MM.1S (cell line): ENCODE data around the gene ARAP3.

Experiments
- DNase-seq: peaks from one replicate; pipeline ENCODE4 v3.0.0-alpha.2; 2015
- H2AFZ ChIP-seq: fragments of 300-600 bp; sonication (generic); 2 replicates; pipeline ENCODE4 v1.6.0; 2016; ENCODE audit warnings: antibody characterized with exemption, low read length
- H3F3A ChIP-seq: fragments of 300-600 bp; sonication (generic); 2 replicates; pipeline ENCODE4 v1.6.1; 2016; ENCODE audit warnings: mild to moderate bottlenecking, antibody characterized with exemption, low read length, moderate library complexity, mixed read lengths; ENCODE audit not compliant: insufficient read depth
- H3K27ac ChIP-seq: fragments of 300-600 bp; sonication (generic); 2 replicates; pipeline ENCODE4 v1.5.1; 2016; ENCODE audit warnings: mild to moderate bottlenecking, low read length
- H3K27me3 ChIP-seq: fragments of 300-600 bp; sonication (generic); replicated peaks from 2 replicates; pipeline ENCODE4 v1.6.0; 2016; ENCODE audit warnings: low read length; ENCODE audit not compliant: insufficient read depth
- H3K36me3 ChIP-seq: fragments of 300-600 bp; sonication (generic); replicated peaks from 2 replicates; pipeline ENCODE4 v1.6.1; 2016; ENCODE audit warnings: mild to moderate bottlenecking, low read length, mixed read lengths; ENCODE audit not compliant: insufficient read depth
- H3K4me1 ChIP-seq: fragments of 300-600 bp; sonication (generic); 2 replicates; pipeline ENCODE4 v1.6.1; 2016; ENCODE audit warnings: low read length, mixed read lengths
- H3K4me2 ChIP-seq: fragments of 300-600 bp; sonication (generic); 2 replicates; pipeline ENCODE4 v1.6.0; 2016; ENCODE audit warnings: low read depth, low read length
- H3K4me3 ChIP-seq: fragments of 300-600 bp; sonication (generic); 2 replicates; pipeline ENCODE4 v1.5.1; 2016; ENCODE audit warnings: low read length, mixed read lengths
- H3K79me2 ChIP-seq: fragments of 300-600 bp; sonication (generic); 2 replicates; pipeline ENCODE4 v1.6.1; 2016; ENCODE audit warnings: mixed run types, low read length, mixed read lengths
- H3K9ac ChIP-seq: fragments of 300-600 bp; sonication (generic); 2 replicates; pipeline ENCODE4 v1.6.1; 2016; ENCODE audit warnings: low read length, mixed read lengths
- H3K9me2 ChIP-seq: fragments of 300-600 bp; sonication (generic); replicated peaks from 2 replicates; pipeline ENCODE4 v1.6.1; 2016; ENCODE audit warnings: mild to moderate bottlenecking, low read length, mixed read lengths; ENCODE audit not compliant: insufficient read depth
- H3K9me3 ChIP-seq: fragments of 300-600 bp; sonication (generic); replicated peaks from 2 replicates; pipeline ENCODE4 v1.6.1; 2016; ENCODE audit warnings: mild to moderate bottlenecking, low read length, mixed read lengths; ENCODE audit not compliant: insufficient read depth
- H4K20me1 ChIP-seq: fragments of 300-600 bp; sonication (generic); 2 replicates; pipeline ENCODE4 v1.6.1; 2016; ENCODE audit warnings: mild to moderate bottlenecking, low read length, moderate library complexity, mixed read lengths; ENCODE audit not compliant: insufficient read depth
- EZH2 ChIP-seq: fragments of 300-600 bp; sonication (generic); optimal IDR thresholded peaks from 2 replicates; pipeline ENCODE3; 2017; ENCODE audit warnings: low read depth, mild to moderate bottlenecking, antibody characterized with exemption, low read length, mixed read lengths
- EZH2phosphoT487 ChIP-seq: fragments of 300-600 bp; sonication (generic); IDR thresholded peaks from 2 replicates; pipeline ENCODE4 v1.6.1; 2018; ENCODE audit warnings: antibody characterized with exemption, low read length
- TF ChIP-seq, protein P1 (sequence below): fragments of 300-600 bp; sonication (generic); IDR thresholded peaks from 2 replicates; pipeline ENCODE4 v1.5.1; 2016; ENCODE audit warnings: antibody characterized with exemption, low read length, mixed read lengths

ARAP3 gene

DNA sequence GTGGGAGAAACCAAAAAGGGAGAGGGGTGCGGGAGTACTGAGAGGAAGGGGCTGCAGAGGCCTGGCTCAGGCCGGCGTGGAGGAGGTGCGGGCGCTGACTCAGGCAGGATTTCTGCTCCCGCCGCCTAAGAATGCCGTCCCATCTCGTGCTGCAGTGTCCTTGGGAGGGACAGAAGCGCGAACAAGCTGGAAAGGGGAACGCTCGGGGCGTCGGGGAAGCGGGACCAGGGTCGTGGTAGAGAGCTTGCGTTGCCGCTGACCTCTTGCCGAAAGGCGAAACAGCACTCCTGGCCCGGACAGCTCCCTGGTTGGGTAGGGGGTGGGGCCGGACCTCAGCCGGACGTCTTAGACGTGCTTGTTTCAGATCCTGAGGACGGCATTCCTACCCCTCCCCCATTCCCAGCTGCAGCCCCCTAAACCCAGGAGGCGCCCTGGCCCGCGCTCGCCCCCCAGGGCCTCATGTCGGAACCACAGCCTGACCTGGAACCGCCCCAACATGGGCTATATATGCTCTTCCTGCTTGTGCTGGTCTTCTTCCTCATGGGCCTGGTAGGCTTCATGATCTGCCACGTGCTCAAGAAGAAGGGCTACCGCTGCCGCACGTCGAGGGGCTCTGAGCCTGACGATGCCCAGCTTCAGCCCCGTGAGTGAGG, 44.1 kb downstream of the ARAP3 start:
- peak; percentile 48 for DNase-seq
- H4K20me1 ChIP-seq, result peaks cover 4% of the 10 kb centered on the region; the same call in 1 of the 2 replicates
- no peaks in the 10 kb centered on the region for H3K36me3 ChIP-seq
- H3K27ac ChIP-seq, result no peak overlapping the region
- H3K9ac ChIP-seq, result peak overlapping the region; percentile 51; the same call in 1 of the 2 replicates
- H3K4me3 ChIP-seq, result peak overlapping the region; percentile 81
- no peaks in the 10 kb centered on the region for H3K9me2 ChIP-seq
- peaks cover 35% of the 10 kb centered on the region for H3K79me2 ChIP-seq
- H3K4me2 ChIP-seq, result peak overlapping the region; percentile 95
- TF ChIP-seq, protein P1, sequence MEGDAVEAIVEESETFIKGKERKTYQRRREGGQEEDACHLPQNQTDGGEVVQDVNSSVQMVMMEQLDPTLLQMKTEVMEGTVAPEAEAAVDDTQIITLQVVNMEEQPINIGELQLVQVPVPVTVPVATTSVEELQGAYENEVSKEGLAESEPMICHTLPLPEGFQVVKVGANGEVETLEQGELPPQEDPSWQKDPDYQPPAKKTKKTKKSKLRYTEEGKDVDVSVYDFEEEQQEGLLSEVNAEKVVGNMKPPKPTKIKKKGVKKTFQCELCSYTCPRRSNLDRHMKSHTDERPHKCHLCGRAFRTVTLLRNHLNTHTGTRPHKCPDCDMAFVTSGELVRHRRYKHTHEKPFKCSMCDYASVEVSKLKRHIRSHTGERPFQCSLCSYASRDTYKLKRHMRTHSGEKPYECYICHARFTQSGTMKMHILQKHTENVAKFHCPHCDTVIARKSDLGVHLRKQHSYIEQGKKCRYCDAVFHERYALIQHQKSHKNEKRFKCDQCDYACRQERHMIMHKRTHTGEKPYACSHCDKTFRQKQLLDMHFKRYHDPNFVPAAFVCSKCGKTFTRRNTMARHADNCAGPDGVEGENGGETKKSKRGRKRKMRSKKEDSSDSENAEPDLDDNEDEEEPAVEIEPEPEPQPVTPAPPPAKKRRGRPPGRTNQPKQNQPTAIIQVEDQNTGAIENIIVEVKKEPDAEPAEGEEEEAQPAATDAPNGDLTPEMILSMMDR, result peak; percentile 34
- no peak for TF ChIP-seq EZH2
- no peaks in the 10 kb centered on the region for H3K27me3 ChIP-seq
- H2AFZ ChIP-seq, result peak overlapping the region; percentile 98
- peaks cover 16% of the 10 kb centered on the region; the same call in 1 of the 2 replicates for H3F3A ChIP-seq
- H3K4me1 ChIP-seq, result peaks cover 16% of the 10 kb centered on the region
- H3K9me3 ChIP-seq, result no peaks in the 10 kb centered on the region

DNA sequence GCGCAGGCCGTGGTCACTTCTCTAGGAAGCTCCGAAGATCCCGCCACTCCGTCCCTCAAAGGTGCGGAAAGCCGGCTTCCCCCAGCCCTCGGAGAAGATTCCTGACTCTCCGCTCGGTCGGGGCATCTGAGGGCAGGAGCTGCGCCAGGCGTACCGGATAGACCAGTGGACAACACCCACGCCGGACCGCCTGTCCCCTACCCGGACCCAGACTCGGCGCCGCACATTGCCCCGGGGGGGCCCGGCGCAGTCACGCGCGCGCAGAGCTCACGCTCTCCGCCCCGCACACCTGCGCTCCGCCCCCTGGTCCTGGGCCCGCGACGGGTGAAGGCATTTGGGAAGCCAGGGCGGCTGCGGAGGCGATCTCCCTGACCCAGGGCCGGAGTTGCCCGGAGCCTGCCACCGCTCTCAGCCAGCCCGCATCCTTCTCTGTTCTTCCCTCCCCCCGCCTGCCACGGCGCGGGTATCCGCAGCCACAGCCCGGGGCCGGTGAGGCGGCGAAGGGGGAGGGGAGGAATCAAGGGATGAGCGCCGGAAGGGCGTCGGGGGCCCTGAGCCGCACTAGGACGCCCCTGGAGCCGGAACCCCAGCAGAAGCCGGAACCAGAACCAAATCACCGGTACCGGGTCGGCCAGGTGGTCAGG, 44.8 kb downstream of the ARAP3 start:
- no peaks in the 10 kb centered on the region for H3K9me3 ChIP-seq
- peak; percentile 30 for DNase-seq
- H3K27ac ChIP-seq, result no peak overlapping the region
- H3K4me2 ChIP-seq, result peak overlapping the region; percentile 95
- no peaks in the 10 kb centered on the region for H3K36me3 ChIP-seq
- no peaks in the 10 kb centered on the region for H3K9me2 ChIP-seq
- H4K20me1 ChIP-seq, result peaks cover 4% of the 10 kb centered on the region; the same call in 1 of the 2 replicates
- no peaks in the 10 kb centered on the region for H3K27me3 ChIP-seq
- peaks cover 16% of the 10 kb centered on the region for H3K4me1 ChIP-seq
- H3K4me3 ChIP-seq, result peak overlapping the region; percentile 81
- peaks cover 16% of the 10 kb centered on the region; the same call in 1 of the 2 replicates for H3F3A ChIP-seq
- H3K79me2 ChIP-seq, result peaks cover 41% of the 10 kb centered on the region
- peak overlapping the region; percentile 98 for H2AFZ ChIP-seq
- peak overlapping the region; percentile 51; the same call in 1 of the 2 replicates for H3K9ac ChIP-seq
- TF ChIP-seq EZH2phosphoT487 (no peak), EZH2 (no peak)
- TF ChIP-seq, protein P1, result no peak

DNA sequence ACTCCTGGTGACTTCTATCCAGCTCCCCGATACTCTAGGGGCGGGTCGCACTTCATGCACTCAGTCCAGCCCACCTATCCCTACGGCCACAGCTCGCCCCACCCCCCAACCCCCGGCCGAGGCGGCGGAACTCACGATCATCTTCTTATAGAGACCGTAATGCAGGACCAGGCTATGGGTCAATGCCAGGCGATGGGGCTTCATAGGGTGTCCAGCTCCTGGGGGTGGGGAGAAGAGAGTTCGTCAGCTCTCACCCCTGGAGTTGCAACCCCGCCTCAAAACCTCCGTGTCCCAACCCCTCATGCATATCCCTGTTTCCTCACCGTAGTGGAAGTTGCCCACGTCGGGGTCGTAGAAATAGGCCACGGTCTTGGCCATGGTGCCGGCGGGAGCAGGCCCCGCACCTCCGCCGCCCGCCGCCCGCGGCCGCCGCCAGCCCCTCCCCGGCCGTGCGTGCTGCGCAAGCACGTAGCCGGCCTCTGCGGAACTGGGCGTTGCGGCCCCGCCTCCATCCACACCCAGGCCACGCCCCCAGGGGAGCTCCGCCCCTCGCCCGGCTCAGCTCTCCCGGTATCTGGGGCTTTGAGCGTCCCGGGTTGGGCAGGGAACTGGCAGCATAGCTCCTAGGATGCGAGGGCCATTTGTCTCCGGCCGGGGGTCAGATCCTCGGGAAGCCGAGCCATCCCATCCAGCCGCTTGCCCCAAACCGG, 45.5 kb downstream of the ARAP3 start, which contains the start of the genes HDAC3 and RELL2:
Gene HDAC3, minus strand, starts transcription at position 437 of the 710 bp plus-strand sequence. Its CDS starts 59 bp downstream, at position 378.
Gene RELL2, plus strand, starts transcription at position 585 of the 710 bp plus-strand sequence. CDS start 1,229 bp downstream, outside the sequence.
- DNase-seq, result peak; percentile 88
- H3K9me3 ChIP-seq, result no peaks in the 10 kb centered on the region
- H3K4me3 ChIP-seq, result peak within 1 kb of the TSS; percentile 97
- H2AFZ ChIP-seq, result peak within 1 kb of the TSS; percentile 98
- H3K4me1 ChIP-seq, result peaks cover 16% of the 10 kb centered on the region
- H4K20me1 ChIP-seq, result peaks cover 4% of the 10 kb centered on the region; the same call in 1 of the 2 replicates
- H3F3A ChIP-seq, result peaks cover 12% of the 10 kb centered on the region; the same call in 1 of the 2 replicates
- TF ChIP-seq EZH2 (no peak), EZH2phosphoT487 (no peak)
- TF ChIP-seq, protein P1, result no peak
- H3K9me2 ChIP-seq, result no peaks in the 10 kb centered on the region
- no peaks in the 10 kb centered on the region for H3K27me3 ChIP-seq
- peaks cover 44% of the 10 kb centered on the region for H3K79me2 ChIP-seq
- H3K36me3 ChIP-seq, result no peaks in the 10 kb centered on the region
- H3K27ac ChIP-seq, result no peak within 1 kb of the TSS; the same call in 1 of the 2 replicates
- peak within 1 kb of the TSS; percentile 84 for H3K9ac ChIP-seq
- peak within 1 kb of the TSS; percentile 95 for H3K4me2 ChIP-seq
